H9 (cell line): ENCODE measurements around the gene PAQR9. TPM values are rescaled to one million over a fixed set of nuclear protein-coding genes. Genes with fewer than 3 reads are reported as not detected.

Source experiments
- DNase-seq: peaks from one replicate; pipeline ENCODE4 v3.0.0-alpha.2; 2017
- H2AFZ ChIP-seq: one replicate; pipeline ENCODE4 v1.6.1; 2013; ENCODE audit warnings: mild to moderate bottlenecking, low read length, control low read depth, moderate library complexity
- H2AK5ac ChIP-seq: 2 replicates; pipeline ENCODE4 v1.6.1; 2013; ENCODE audit warnings: low read length, control low read depth, mixed read lengths; ENCODE audit not compliant: insufficient read length
- H2BK120ac ChIP-seq: one replicate; pipeline ENCODE4 v1.6.1; 2013; ENCODE audit warnings: low read depth, mild to moderate bottlenecking, low read length, control low read depth, inconsistent platforms; ENCODE audit not compliant: poor library complexity, severe bottlenecking
- H2BK12ac ChIP-seq: 2 replicates; pipeline ENCODE4 v1.6.1; 2013; ENCODE audit warnings: low read length, control low read depth, mixed read lengths, low read depth; ENCODE audit not compliant: insufficient read length
- H2BK15ac ChIP-seq: 2 replicates; pipeline ENCODE4 v1.6.1; 2013; ENCODE audit warnings: low read depth, low read length, control low read depth
- H2BK20ac ChIP-seq: one replicate; pipeline ENCODE4 v1.6.1; 2013; ENCODE audit warnings: low read depth, mild to moderate bottlenecking, low read length, control low read depth, inconsistent platforms; ENCODE audit not compliant: poor library complexity, severe bottlenecking
- H2BK5ac ChIP-seq: 2 replicates; pipeline ENCODE4 v1.6.1; 2013; ENCODE audit warnings: low read length, control low read depth, mixed read lengths; ENCODE audit not compliant: insufficient read length
- H3K14ac ChIP-seq: 2 replicates; pipeline ENCODE4 v1.6.1; 2013; ENCODE audit warnings: low read length, control low read depth; ENCODE audit not compliant: insufficient read depth
- H3K18ac ChIP-seq: 2 replicates; pipeline ENCODE4 v1.6.1; 2013; ENCODE audit warnings: low read depth, mild to moderate bottlenecking, mixed read lengths, low read length, control low read depth; ENCODE audit not compliant: insufficient read length
- H3K23ac ChIP-seq: 2 replicates; pipeline ENCODE4 v1.6.1; 2013; ENCODE audit warnings: low read length, control low read depth, mixed read lengths, low read depth; ENCODE audit not compliant: insufficient read length
- H3K23me2 ChIP-seq: 2 replicates; pipeline ENCODE4 v1.6.1; 2013; ENCODE audit warnings: low read depth, mild to moderate bottlenecking, mixed read lengths, low read length, control low read depth; ENCODE audit not compliant: insufficient read length, poor library complexity, severe bottlenecking
- H3K27ac ChIP-seq: 2 replicates; pipeline ENCODE4 v1.5.1; 2013; ENCODE audit warnings: low read length, control low read depth, mixed read lengths, low read depth; ENCODE audit not compliant: insufficient read length
- H3K27me3 ChIP-seq: 2 replicates; pipeline ENCODE4 v1.6.1; 2013; ENCODE audit warnings: low read length, control low read depth, inconsistent platforms; ENCODE audit not compliant: insufficient read depth
- H3K4ac ChIP-seq: 2 replicates; pipeline ENCODE4 v1.6.1; 2013; ENCODE audit warnings: low read depth, mild to moderate bottlenecking, control low read depth, inconsistent platforms, low read length, moderate library complexity
- H3K4me1 ChIP-seq: 2 replicates; pipeline ENCODE4 v1.6.1; 2013; ENCODE audit warnings: low read length, control low read depth, inconsistent platforms; ENCODE audit not compliant: insufficient read depth
- H3K4me2 ChIP-seq: 2 replicates; pipeline ENCODE4 v1.6.1; 2013; ENCODE audit warnings: low read length, control low read depth, mixed read lengths; ENCODE audit not compliant: insufficient read length, insufficient read depth
- H3K56ac ChIP-seq: 2 replicates; pipeline ENCODE4 v1.6.1; 2013; ENCODE audit warnings: low read depth, mild to moderate bottlenecking, mixed read lengths, low read length, control low read depth; ENCODE audit not compliant: insufficient read length
- H3K79me1 ChIP-seq: 2 replicates; pipeline ENCODE4 v1.6.1; 2013; ENCODE audit warnings: low read depth, mild to moderate bottlenecking, moderate library complexity, low read length, control low read depth, inconsistent platforms; ENCODE audit not compliant: insufficient read depth, poor library complexity, severe bottlenecking
- H3K79me2 ChIP-seq: 2 replicates; pipeline ENCODE4 v1.6.1; 2013; ENCODE audit warnings: low read length, control low read depth, inconsistent platforms; ENCODE audit not compliant: insufficient read depth
- H3K9ac ChIP-seq: 2 replicates; pipeline ENCODE4 v1.6.1; 2013; ENCODE audit warnings: low read length, control low read depth, mixed read lengths; ENCODE audit not compliant: insufficient read length; ENCODE audit errors: extremely low read depth
- H3K9me3 ChIP-seq: one replicate; pipeline ENCODE4 v1.6.1; 2013; ENCODE audit warnings: low read depth, low read length, inconsistent platforms; ENCODE audit not compliant: control insufficient read depth
- H3T11ph ChIP-seq: one replicate; pipeline ENCODE4 v1.6.1; 2013; ENCODE audit warnings: mild to moderate bottlenecking, low read length, control low read depth, inconsistent platforms
- H4K20me1 ChIP-seq: one replicate; pipeline ENCODE4 v1.6.1; 2013; ENCODE audit not compliant: control insufficient read depth, insufficient read length, insufficient read depth
- H4K5ac ChIP-seq: 2 replicates; pipeline ENCODE4 v1.6.1; 2013; ENCODE audit warnings: low read depth, mild to moderate bottlenecking, mixed read lengths, low read length, control low read depth; ENCODE audit not compliant: insufficient read length
- H4K8ac ChIP-seq: replicated peaks from 2 replicates; pipeline ENCODE4 v1.6.1; 2013; ENCODE audit warnings: low read length, control low read depth, mixed read lengths, low read depth; ENCODE audit not compliant: insufficient read length
- H4K91ac ChIP-seq: 2 replicates; pipeline ENCODE4 v1.6.1; 2013; ENCODE audit warnings: low read depth, mild to moderate bottlenecking, moderate library complexity, mixed read lengths, low read length, control low read depth; ENCODE audit not compliant: insufficient read length
- H3K27ac Mint-ChIP-seq, 3 experiments: 2 replicates in 2 of 3; 3 replicates in 1 of 3; pipeline ENCODE4 v1.8.0; 2020 to 2021; ENCODE audit warnings: mixed read lengths in 3 of 3, mild to moderate bottlenecking in 1 of 3, moderate library complexity in 1 of 3
- H3K27me3 Mint-ChIP-seq: 2 replicates; pipeline ENCODE4 v1.8.0; 2021; ENCODE audit warnings: low read depth, mild to moderate bottlenecking, moderate library complexity, mixed read lengths
- H3K36me3 Mint-ChIP-seq, 3 experiments: 2 replicates in 2 of 3; 3 replicates in 1 of 3; pipeline ENCODE4 v1.8.0; 2020 to 2021; ENCODE audit warnings: low read depth in 3 of 3, mixed read lengths in 3 of 3; ENCODE audit not compliant: insufficient read depth in 1 of 3
- H3K4me1 Mint-ChIP-seq, 2 experiments: 2 replicates each; pipeline ENCODE4 v1.8.0; 2020; ENCODE audit warnings: mixed read lengths in 2 of 2
- H3K4me3 Mint-ChIP-seq, 2 experiments: 2 replicates in 1 of 2; 3 replicates in 1 of 2; pipeline ENCODE4 v1.8.0; 2020 to 2021; ENCODE audit warnings: mild to moderate bottlenecking in 2 of 2, mixed read lengths in 2 of 2, moderate library complexity in 1 of 2
- H3K9me3 Mint-ChIP-seq, 2 experiments: 2 replicates in 1 of 2; 3 replicates in 1 of 2; pipeline ENCODE4 v1.8.0; 2020; ENCODE audit warnings: mild to moderate bottlenecking in 2 of 2, mixed read lengths in 2 of 2, moderate library complexity in 1 of 2
- CTCF ChIP-seq: fragments of 200-600 bp; sonication (generic); conservative IDR thresholded peaks from 3 replicates; pipeline ENCODE4 v1.8.0; 2021; ENCODE audit warnings: antibody characterized with exemption, mild to moderate bottlenecking
- WGBS: extraction: QIAGEN DNeasy Blood & Tissue Kit; methylation state at CpG from one replicate; pipeline ENCODE4 v1.1.7; 2013; ENCODE audit warnings: missing lambda C conversion rate, low lambda C conversion rate, mixed read lengths; ENCODE audit not compliant: insufficient read length; ENCODE audit errors: extremely low coverage; 5-methylcytosine and 5-hydroxymethylcytosine counted together
- total RNA-seq: library from RNA; stranded (reverse); gene quantifications from 2 replicates; pipeline ENCODE4 v1.2.1, GENCODE V29; 2021

Gene PAQR9
- total RNA-seq, 1 experiment from 2014 or later: 2.3 TPM

- Mint-ChIP-seq H3K4me1 (peaks cover 13 to 24% of the 10 kb centered on the region in 2 experiments), H3K36me3 (peaks cover 3 to 19% (median 16%) of the 10 kb centered on the region in 3 experiments; a peak in 6 of 7 replicates), H3K27me3 (no peaks in the 10 kb centered on the region), H3K9me3 (no peaks in the 10 kb centered on the region), H3K27ac (peak overlapping the region in 1 of 3 experiments; percentile 28; a peak in 1 of 7 replicates), H3K4me3 (no peak overlapping the region)
- no CpG with 5 or more reads among the region's 3 CpGs for WGBS
- H2BK5ac ChIP-seq: no peak overlapping the region
- H3K56ac ChIP-seq: no peak overlapping the region
- H3K79me1 ChIP-seq: no peaks in the 10 kb centered on the region
- no peak overlapping the region for H3K4me2 ChIP-seq
- no peaks in the 10 kb centered on the region for H3K23me2 ChIP-seq
- no peak overlapping the region for H4K8ac ChIP-seq
- H4K5ac ChIP-seq: no peak overlapping the region
- no peak overlapping the region for H2BK12ac ChIP-seq
- no peak overlapping the region for H2BK120ac ChIP-seq
- no peak overlapping the region for H3K27ac ChIP-seq
- H3K79me2 ChIP-seq: peaks cover 49% of the 10 kb centered on the region; the same call in 1 of the 2 replicates
- H4K91ac ChIP-seq: no peak overlapping the region
- H3K27me3 ChIP-seq: no peaks in the 10 kb centered on the region
- H2BK20ac ChIP-seq: no peak overlapping the region
- H3K14ac ChIP-seq: no peak overlapping the region
- no peaks in the 10 kb centered on the region for H3K4me1 ChIP-seq
- H3K9me3 ChIP-seq: no peaks in the 10 kb centered on the region
- no peak overlapping the region for H3K18ac ChIP-seq
- no peak overlapping the region for H3K4ac ChIP-seq
- DNase-seq: no peak
- H2AK5ac ChIP-seq: no peak overlapping the region
- H3T11ph ChIP-seq: no peak overlapping the region
- no peak overlapping the region for H3K9ac ChIP-seq
- no peak for TF ChIP-seq CTCF
- no peak overlapping the region for H2AFZ ChIP-seq
- H2BK15ac ChIP-seq: no peak overlapping the region
- no peaks in the 10 kb centered on the region for H4K20me1 ChIP-seq
- no peak overlapping the region for H3K23ac ChIP-seq
These were observed 46.5 kb upstream of the PAQR9 start for GRCh38 chr3:143010024-143010423.
